ENCODE measurements around the gene SIK3. TPM values are rescaled to one million over a fixed set of nuclear protein-coding genes. Genes with fewer than 3 reads are reported as not detected.
"Not testable (repeated sequence)": the region's sequence is repeated elsewhere in the genome, so short reads cannot be mapped to it uniquely, and the experiment has no call there.

The SIK3 gene
- total RNA-seq, 2 experiments from 2014 or later: 36.4 to 43.0 TPM

DNA sequence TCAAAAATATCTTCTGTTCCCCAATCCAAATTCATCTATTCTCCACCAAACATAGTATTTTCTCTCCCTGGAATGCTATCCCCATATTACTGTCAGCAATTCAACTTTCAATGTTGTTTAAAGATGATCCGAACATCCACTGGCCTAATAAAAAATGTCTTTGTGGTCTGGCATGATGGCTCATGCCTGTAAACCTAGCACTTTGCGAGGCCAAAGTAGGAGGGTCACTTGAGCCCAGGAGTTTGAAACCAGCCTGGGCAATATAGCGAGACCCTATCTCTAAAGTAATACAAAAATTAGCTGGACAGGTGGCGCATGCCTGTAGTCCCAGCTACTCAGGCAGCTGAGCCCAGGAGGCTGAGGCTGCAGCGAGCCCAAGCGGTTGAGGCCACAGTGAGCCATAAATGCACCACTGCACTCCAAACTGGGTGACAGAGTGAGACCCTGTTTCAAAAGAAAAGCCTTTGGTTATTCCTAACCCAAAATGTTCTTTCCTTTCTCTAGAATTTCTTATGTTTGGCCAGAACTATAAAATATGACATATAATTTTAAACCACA lies 29.8 kb downstream of the SIK3 start:
- ChIA-PET POLR2A (no interaction called here), CTCF (no interaction called here)
- Mint-ChIP-seq H3K27me3 (no peaks in the 10 kb centered on the region), H3K9me3 (no peaks in the 10 kb centered on the region), H3K4me3 (no peak overlapping the region), H3K4me1 (peaks cover 38% of the 10 kb centered on the region), H3K27ac (no peak overlapping the region), H3K36me3 (ENCODE audit: low read depth) (no peaks in the 10 kb centered on the region)
- no peak for DNase-seq

DNA sequence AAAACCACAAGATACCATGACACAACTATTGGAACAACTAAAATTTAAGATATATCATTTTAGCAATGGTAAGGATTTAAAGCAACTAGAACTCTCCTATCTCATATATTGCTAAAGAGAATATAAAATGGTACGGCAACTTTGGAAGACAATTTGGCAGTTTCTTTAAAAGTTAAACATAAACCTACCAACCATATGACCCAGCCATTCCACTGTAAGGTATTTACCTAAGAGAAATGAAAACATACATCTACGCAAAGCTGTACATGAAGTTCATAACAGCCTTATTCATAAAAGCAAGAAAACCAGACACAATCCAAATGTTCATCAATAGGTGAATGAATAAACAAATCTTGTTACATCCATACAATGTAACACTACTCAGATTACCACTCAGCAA lies 31.3 kb downstream of the SIK3 start:
- POLR2A ChIA-PET: no interaction called here
- Mint-ChIP-seq H3K36me3 (ENCODE audit: low read depth) (no peaks in the 10 kb centered on the region), H3K27ac (no peak overlapping the region), H3K4me1 (peaks cover 40% of the 10 kb centered on the region), H3K4me3 (no peak overlapping the region), H3K27me3 (no peaks in the 10 kb centered on the region), H3K9me3 (no peaks in the 10 kb centered on the region)
- no peak for DNase-seq
- CTCF ChIA-PET: no interaction called here

DNA sequence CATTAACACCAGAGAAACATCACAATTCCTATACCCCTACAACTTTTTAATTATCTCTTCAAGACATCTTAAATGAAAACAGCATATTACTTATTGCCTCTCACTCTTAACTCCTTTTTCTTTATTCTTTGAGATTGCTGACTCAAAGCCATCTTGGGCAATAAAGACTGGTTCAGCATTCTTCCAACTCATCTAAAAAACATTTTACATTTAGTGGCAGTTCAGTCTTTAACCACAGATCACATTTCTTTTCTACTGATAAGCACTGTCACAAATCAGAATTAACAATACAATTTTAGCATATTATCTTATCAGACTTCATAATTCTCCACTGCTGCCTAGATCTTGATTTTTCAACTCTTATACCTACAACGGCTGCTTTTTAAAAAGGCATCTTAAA lies 34.0 kb downstream of the SIK3 start:
- Mint-ChIP-seq H3K9me3 (no peaks in the 10 kb centered on the region), H3K4me3 (no peak overlapping the region), H3K36me3 (ENCODE audit: low read depth) (no peaks in the 10 kb centered on the region), H3K27ac (peak overlapping the region; percentile 3), H3K27me3 (no peaks in the 10 kb centered on the region), H3K4me1 (peaks cover 38% of the 10 kb centered on the region)
- POLR2A ChIA-PET: interaction anchor here (0.6 to 1.4 kb wide), 2 partner anchors 13 to 116 kb away, joined by 3 to 8 read pairs; no protein-coding TSS in a partner anchor
- CTCF ChIA-PET: no interaction called here
- DNase-seq: no peak

DNA sequence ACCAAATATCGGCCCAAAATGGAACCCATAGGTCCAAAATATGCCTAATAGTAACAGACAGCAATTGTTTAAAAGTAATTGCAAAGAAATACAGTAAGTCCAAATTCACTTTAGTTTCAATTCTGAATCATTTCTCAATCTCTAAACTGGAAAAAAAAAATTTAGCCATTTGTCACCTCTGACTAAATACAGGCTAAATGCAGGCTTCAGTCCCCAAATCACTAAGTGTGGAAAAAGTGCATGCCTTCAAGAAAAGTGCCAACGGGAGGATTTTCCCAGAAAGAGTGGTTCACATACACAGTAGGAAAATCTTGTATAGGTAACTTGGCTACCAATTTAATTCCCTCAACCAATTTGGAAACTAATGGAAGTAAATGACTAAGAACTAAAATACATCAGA lies 35.7 kb downstream of the SIK3 start:
- no peaks in the 10 kb centered on the region for H3K27me3 Mint-ChIP-seq
- H3K4me1 Mint-ChIP-seq: peaks cover 49% of the 10 kb centered on the region
- H3K9me3 Mint-ChIP-seq: no peaks in the 10 kb centered on the region
- H3K27ac Mint-ChIP-seq: no peak overlapping the region
- H3K4me3 Mint-ChIP-seq: no peak overlapping the region
- no peak for DNase-seq
- H3K36me3 Mint-ChIP-seq (ENCODE audit: low read depth): no peaks in the 10 kb centered on the region
- ChIA-PET CTCF (interaction anchor here (1.0 kb wide), 1 partner anchor 10 kb away, joined by 3 read pairs; no protein-coding TSS in a partner anchor), POLR2A (interaction anchor here (1.0 kb wide), 2 partner anchors 10 to 32 kb away, joined by 3 read pairs; no protein-coding TSS in a partner anchor)

DNA sequence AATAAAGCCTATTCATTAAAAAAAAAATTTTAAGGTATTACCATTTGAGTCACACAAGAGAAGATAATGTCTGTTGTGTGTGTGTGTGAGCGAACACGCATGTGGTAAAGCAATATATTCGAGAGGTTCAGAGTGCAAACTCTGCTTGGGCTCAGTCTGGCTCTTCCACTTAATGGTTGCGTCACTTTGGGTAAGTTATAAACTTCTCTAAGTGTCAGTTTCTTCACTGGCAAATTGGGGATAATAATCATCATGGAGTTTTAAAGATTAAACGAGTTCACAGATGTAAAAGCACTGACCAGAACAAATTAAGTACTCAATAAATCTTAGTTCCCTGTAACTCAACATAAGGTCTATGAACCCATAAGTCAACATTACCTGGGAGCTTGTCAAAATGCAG lies 37.0 kb downstream of the SIK3 start:
- Mint-ChIP-seq H3K4me3 (no peak overlapping the region), H3K4me1 (peaks cover 46% of the 10 kb centered on the region), H3K36me3 (ENCODE audit: low read depth) (peaks cover under 1% of the 10 kb centered on the region), H3K9me3 (no peaks in the 10 kb centered on the region), H3K27ac (no peak overlapping the region), H3K27me3 (no peaks in the 10 kb centered on the region)
- POLR2A ChIA-PET: no interaction called here
- CTCF ChIA-PET: no interaction called here
- DNase-seq: no peak

DNA sequence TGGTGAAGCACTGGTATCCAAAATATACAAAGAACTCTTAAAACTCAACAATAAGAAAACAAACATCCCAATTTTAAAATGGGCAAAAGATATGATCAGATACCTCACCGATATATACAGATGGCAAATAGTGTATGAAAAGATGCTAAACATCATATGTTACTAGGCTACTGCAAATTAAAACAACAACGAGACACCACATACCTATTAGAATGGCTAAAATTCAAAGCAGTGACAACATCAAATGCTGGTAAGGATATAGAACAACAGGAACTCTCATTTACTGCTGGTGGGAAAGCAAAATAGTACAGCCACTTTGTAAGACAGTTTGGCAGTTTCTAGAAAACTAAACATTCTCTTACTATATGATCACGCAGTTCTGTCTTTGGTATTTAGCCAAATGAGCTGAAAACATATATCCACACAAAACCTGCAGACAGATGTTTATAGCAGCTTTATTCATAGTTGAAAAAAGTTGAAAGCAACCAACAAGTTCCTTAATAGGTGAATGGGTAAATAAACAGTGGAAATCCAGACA lies 38.5 kb downstream of the SIK3 start:
- Mint-ChIP-seq H3K9me3 (no peaks in the 10 kb centered on the region), H3K4me1 (peaks cover 45% of the 10 kb centered on the region), H3K4me3 (no peak overlapping the region), H3K36me3 (ENCODE audit: low read depth) (peaks cover 4% of the 10 kb centered on the region), H3K27me3 (no peaks in the 10 kb centered on the region), H3K27ac (no peak overlapping the region)
- ChIA-PET POLR2A (no interaction called here), CTCF (interaction anchor here (0.6 to 1.0 kb wide), 2 partner anchors 9 to 47 kb away, joined by 3 to 4 read pairs; no protein-coding TSS in a partner anchor)
- no peak for DNase-seq

DNA sequence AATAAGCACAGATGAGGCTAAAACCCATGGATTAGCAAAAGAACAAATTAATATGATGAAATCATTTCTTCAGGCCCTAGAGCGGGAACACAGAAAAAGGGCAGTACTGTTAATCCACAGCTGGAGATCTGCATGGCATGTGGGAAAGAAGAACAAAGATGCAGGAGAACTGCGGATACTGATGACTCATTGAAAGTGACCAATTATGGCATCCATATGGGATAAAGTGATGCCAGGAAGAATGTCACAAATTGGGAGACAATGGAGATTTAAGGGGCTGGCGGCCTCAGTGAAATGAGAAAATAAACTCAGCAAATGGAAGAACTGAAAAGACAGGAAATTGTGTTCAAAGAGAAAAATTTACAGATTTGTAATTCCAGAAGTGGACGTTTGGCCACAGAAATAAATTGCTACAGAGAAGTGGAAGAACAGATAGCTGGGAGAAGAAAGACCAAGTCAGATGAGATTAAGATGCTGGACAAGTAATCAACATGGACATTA lies 39.4 kb downstream of the SIK3 start:
- ChIA-PET CTCF (no interaction called here), POLR2A (interaction anchor here (1.1 kb wide), 1 partner anchor 14 kb away, joined by 3 read pairs; no protein-coding TSS in a partner anchor)
- H3K9me3 Mint-ChIP-seq: no peaks in the 10 kb centered on the region
- peaks cover 36% of the 10 kb centered on the region for H3K4me1 Mint-ChIP-seq
- no peak overlapping the region for H3K4me3 Mint-ChIP-seq
- no peak for DNase-seq
- no peaks in the 10 kb centered on the region for H3K27me3 Mint-ChIP-seq
- no peak overlapping the region for H3K27ac Mint-ChIP-seq
- H3K36me3 Mint-ChIP-seq (ENCODE audit: low read depth): peaks cover 4% of the 10 kb centered on the region

DNA sequence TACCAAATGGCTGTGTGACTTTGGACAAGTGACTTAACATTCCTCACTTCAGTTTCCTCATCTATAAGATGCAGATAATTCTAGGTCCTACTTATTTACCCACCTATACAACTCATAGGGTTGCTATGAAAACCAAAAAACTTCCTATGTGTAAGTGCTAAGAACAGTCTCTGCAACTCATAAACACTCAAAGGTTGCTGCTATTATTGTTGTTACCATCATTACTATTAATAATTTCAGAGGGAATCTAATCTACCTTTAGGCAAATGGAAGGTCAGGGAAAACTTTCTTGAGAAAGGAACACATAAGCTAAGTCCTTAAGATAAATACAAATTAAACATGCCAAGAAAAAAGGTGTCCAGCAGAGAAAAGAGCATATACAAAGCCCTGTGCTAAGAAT lies 40.5 kb downstream of the SIK3 start:
- Mint-ChIP-seq H3K4me3 (no peak overlapping the region), H3K27me3 (no peaks in the 10 kb centered on the region), H3K27ac (no peak overlapping the region), H3K9me3 (no peaks in the 10 kb centered on the region), H3K36me3 (ENCODE audit: low read depth) (peaks cover 4% of the 10 kb centered on the region), H3K4me1 (peaks cover 25% of the 10 kb centered on the region)
- no peak for DNase-seq
- CTCF ChIA-PET: interaction anchor here (1.0 kb wide), 1 partner anchor 39 kb away, joined by 3 read pairs; no protein-coding TSS in a partner anchor
- POLR2A ChIA-PET: no interaction called here

DNA sequence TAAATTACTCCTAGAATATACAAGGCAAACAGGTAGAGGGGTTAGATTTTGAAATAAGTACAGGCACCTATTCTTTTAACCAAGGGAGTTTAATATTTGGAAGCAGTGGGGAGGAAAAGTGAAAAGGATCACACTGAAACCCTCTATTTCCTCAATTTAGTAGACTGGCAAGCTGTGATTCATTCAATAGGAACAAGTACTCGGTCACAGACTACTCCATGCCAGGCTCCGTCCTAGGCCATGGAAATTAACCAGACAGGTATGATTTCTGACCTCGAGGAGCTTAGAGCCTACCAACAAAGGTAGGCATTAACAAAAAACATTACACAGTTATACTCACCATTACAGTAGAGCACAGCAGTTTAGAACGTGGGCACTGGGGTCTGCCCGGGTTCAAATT lies 40.9 kb downstream of the SIK3 start:
- no peak overlapping the region for H3K27ac Mint-ChIP-seq
- POLR2A ChIA-PET: no interaction called here
- no peaks in the 10 kb centered on the region for H3K27me3 Mint-ChIP-seq
- H3K4me3 Mint-ChIP-seq: no peak overlapping the region
- H3K36me3 Mint-ChIP-seq (ENCODE audit: low read depth): peaks cover 4% of the 10 kb centered on the region
- DNase-seq: no peak
- no peaks in the 10 kb centered on the region for H3K9me3 Mint-ChIP-seq
- H3K4me1 Mint-ChIP-seq: peaks cover 21% of the 10 kb centered on the region
- CTCF ChIA-PET: interaction anchor here (1.0 kb wide), 1 partner anchor 39 kb away, joined by 3 read pairs; no protein-coding TSS in a partner anchor

DNA sequence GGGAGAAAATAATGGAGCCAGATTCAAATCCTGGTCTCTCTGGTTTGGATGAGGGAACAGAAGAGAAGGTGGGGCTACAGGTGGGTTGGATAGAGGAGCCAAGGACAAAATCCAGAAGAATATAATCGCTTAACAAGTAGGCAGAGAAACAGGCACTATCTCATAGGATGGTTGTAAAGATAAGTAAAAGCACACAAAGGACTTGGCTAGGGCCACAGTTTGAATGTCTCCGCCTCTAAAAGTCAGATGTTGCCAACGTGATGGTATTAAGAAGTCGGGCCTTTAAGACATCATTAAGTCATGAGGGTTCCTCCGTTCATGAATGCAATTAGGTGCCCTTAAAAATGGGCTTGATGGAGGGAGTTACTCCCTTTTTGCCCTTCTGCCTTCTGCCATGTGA lies 42.8 kb downstream of the SIK3 start:
- DNase-seq: no peak
- Mint-ChIP-seq H3K27ac (no peak overlapping the region), H3K36me3 (ENCODE audit: low read depth) (peaks cover 4% of the 10 kb centered on the region), H3K9me3 (no peaks in the 10 kb centered on the region), H3K4me1 (peaks cover 17% of the 10 kb centered on the region), H3K27me3 (no peaks in the 10 kb centered on the region), H3K4me3 (no peak overlapping the region)
- ChIA-PET CTCF (no interaction called here), POLR2A (no interaction called here)

DNA sequence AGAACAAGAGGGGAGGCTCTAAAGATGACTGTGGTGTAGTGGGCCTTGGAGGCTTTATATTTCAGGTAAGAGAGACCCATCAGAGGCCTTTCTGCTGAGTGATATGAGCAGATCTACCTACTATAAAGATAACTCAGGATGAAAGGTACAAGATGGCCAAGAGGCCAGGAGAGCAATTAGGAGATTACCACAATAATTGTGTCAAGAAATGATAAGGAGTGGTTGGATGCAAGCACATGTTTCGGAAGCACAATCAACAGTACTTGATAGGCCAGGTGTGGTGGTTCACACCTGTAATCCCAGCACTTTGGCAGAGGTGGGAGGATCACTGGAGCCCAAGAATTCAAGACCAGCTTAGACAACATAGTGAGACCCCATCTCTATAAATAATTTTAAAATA lies 43.8 kb downstream of the SIK3 start:
- no peaks in the 10 kb centered on the region for H3K27me3 Mint-ChIP-seq
- no peak overlapping the region for H3K4me3 Mint-ChIP-seq
- POLR2A ChIA-PET: no interaction called here
- H3K4me1 Mint-ChIP-seq: peaks cover 12% of the 10 kb centered on the region
- CTCF ChIA-PET: no interaction called here
- no peak overlapping the region for H3K27ac Mint-ChIP-seq
- peaks cover 4% of the 10 kb centered on the region for H3K36me3 Mint-ChIP-seq (ENCODE audit: low read depth)
- DNase-seq: no peak
- H3K9me3 Mint-ChIP-seq: no peaks in the 10 kb centered on the region

DNA sequence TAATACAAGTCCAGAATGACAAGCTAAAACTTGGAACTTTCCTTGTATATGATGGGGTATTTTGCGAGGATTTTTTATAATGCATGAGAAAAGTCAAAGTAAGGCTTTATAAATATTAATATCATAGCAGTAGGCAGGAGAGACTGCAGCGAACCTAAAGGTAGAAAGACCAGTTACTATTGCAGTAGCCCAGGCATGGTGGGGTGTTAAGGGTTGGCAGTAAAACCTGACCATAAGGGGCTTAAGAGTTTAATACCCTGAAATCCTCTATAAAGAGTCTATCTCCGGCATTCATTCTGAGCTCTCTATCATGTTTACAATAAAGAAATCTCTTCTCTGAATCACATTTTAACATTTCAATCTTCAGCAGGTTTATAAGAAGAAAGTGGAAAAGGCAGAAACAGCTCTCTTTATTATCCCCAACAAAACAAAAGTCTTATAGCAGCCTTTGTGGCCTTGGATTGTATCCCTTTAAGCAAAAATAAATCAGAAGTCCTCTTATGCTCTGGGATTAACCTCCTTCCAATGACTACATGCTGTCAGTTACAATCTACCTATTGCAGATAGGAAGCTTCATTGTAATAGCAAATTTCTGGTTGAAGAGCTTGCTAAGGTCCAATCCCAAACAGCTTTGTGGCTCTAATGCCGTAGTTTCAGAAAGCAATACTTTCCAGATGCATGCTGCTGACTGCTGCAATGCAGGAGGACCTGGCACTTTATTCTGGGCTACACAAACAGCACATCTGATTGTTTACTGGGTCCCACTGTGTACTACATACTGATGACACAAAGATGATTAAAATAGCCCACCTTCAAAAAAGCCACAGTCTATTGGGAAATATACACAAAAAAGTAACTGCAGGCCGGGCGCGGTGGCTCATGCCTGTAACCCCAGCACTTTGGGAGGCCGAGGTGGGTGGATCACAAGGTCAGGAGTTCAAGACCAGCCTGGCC lies 45.8 kb downstream of the SIK3 start:
- DNase-seq: no peak
- ChIA-PET CTCF (interaction anchor here (1.1 to 1.4 kb wide), 2 partner anchors 11 to 13 kb away, joined by 3 read pairs; no protein-coding TSS in a partner anchor), POLR2A (no interaction called here)
- Mint-ChIP-seq H3K27me3 (no peaks in the 10 kb centered on the region), H3K27ac (no peak overlapping the region), H3K4me3 (no peak overlapping the region), H3K36me3 (ENCODE audit: low read depth) (peaks cover 4% of the 10 kb centered on the region), H3K4me1 (no peaks in the 10 kb centered on the region), H3K9me3 (no peaks in the 10 kb centered on the region)

DNA sequence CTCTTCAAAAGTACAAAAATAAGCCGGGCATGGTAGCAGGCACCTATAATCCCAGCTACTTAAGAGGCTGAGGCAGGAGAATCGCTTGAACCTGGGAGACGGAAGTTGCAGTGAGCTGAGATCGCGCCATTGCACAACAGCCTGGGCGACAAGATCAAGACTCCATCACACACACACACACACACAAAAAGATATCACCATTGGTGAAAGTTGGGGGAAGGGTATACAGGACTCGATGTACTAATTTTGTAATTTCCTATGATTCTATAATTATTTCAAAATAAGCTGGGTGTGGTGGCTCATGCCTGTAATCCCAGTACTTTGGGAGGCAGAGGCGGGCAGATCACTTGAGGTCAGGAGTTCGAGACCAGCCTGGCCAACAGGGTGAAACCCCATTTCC lies 48.1 kb downstream of the SIK3 start:
- CTCF ChIA-PET: interaction anchor here (1.0 kb wide), 1 partner anchor 10 kb away, joined by 3 read pairs; no protein-coding TSS in a partner anchor
- DNase-seq; H3K4me1 Mint-ChIP-seq; H3K36me3 Mint-ChIP-seq (ENCODE audit: low read depth); H3K27me3 Mint-ChIP-seq; H3K27ac Mint-ChIP-seq; H3K9me3 Mint-ChIP-seq; H3K4me3 Mint-ChIP-seq; POLR2A ChIA-PET: not testable (repeated sequence)
